CD4-positive, alpha-beta T cell (primary cell): ENCODE measurements around the gene RNF44. TPM values are rescaled to one million over a fixed set of nuclear protein-coding genes. Genes with fewer than 3 reads are reported as not detected.

Experiments used
- ATAC-seq: fragments of 200-7000 bp; cut with Tn5 transposase; one replicate; pipeline ENCODE4 v1.10.0; 2022; ENCODE audit warnings: mild to moderate bottlenecking; ENCODE audit not compliant: poor library complexity
- CTCF ChIA-PET: fragments of 350-600 bp; sonication (Branson Sonifier 250); formaldehyde crosslinking; loops from one replicate; lab custom pipeline; 2021; ENCODE audit warnings: antibody characterized with exemption, inconsistent platforms; lab: Charles Lee
- POLR2A ChIA-PET: fragments of 350-600 bp; sonication (Branson Sonifier 250); formaldehyde crosslinking; loops from one replicate; lab custom pipeline; 2021; ENCODE audit warnings: antibody characterized with exemption, inconsistent platforms; lab: Charles Lee
- DNase-seq, 14 experiments: peaks; one replicate each; pipeline ENCODE4 v3.0.0-alpha.2; 2013 to 2020; ENCODE audit warnings: mixed read lengths in 2 of 14
- H3K27ac ChIP-seq, 2 donors: one replicate each; pipeline versions ENCODE4 v1.5.1 to v1.7.0; 2013; ENCODE audit warnings: low read length in 2 of 2, low read depth in 1 of 2, mild to moderate bottlenecking in 1 of 2
- H3K27me3 ChIP-seq, 2 experiments: 1 replicate in 1 of 2; 2 replicates in 1 of 2; pipeline versions ENCODE4 v1.6.1 to v1.7.0; 2013; ENCODE audit warnings: low read length in 2 of 2, control low read depth in 1 of 2, mild to moderate bottlenecking in 1 of 2, moderate library complexity in 1 of 2; ENCODE audit not compliant: insufficient read depth in 2 of 2, control insufficient read depth in 1 of 2
- H3K36me3 ChIP-seq: one replicate; pipeline ENCODE4 v1.6.1; 2013; ENCODE audit warnings: low read length, control low read depth; ENCODE audit not compliant: insufficient read depth
- H3K4me1 ChIP-seq: one replicate; pipeline ENCODE4 v1.6.1; 2013; ENCODE audit warnings: low read length, control low read depth; ENCODE audit not compliant: insufficient read depth
- H3K4me3 ChIP-seq: one replicate; pipeline ENCODE4 v1.5.1; 2013; ENCODE audit warnings: mild to moderate bottlenecking, low read length, moderate library complexity
- H3K9me3 ChIP-seq, 2 experiments: 1 replicate in 1 of 2; 2 replicates in 1 of 2; pipeline versions ENCODE4 v1.6.1 to v1.7.0; 2013; ENCODE audit warnings: low read length in 2 of 2, mild to moderate bottlenecking in 2 of 2, control low read depth in 1 of 2, moderate library complexity in 1 of 2; ENCODE audit not compliant: control insufficient read depth in 1 of 2, insufficient read depth in 1 of 2
- H3K27ac Mint-ChIP-seq: one replicate; pipeline ENCODE4 v1.8.0; 2020; ENCODE audit warnings: mixed read lengths
- H3K27me3 Mint-ChIP-seq: one replicate; pipeline ENCODE4 v1.8.0; 2021; ENCODE audit warnings: mixed read lengths
- H3K36me3 Mint-ChIP-seq: one replicate; pipeline ENCODE4 v1.8.0; 2021; ENCODE audit warnings: low read depth, mixed read lengths
- H3K4me1 Mint-ChIP-seq: one replicate; pipeline ENCODE4 v1.8.0; 2021; ENCODE audit warnings: low read depth, mixed read lengths
- H3K4me3 Mint-ChIP-seq: one replicate; pipeline ENCODE4 v1.8.0; 2020; ENCODE audit warnings: mild to moderate bottlenecking, mixed read lengths
- H3K9me3 Mint-ChIP-seq: one replicate; pipeline ENCODE4 v1.8.0; 2020; ENCODE audit warnings: mixed read lengths
- intact Hi-C, 2 experiments: fragments of 100-400 bp; cut with DNase I in 1 of 2; cut with micrococcal nuclease in 1 of 2; formaldehyde crosslinking; loops; one replicate each; pipeline versions ENCODE4 v1.15.1 to v1.9.0; 2023 to 2025; cut with DNase I, micrococcal nuclease
- total RNA-seq, 174 experiments: library from RNA in 2 of 174; stranded (reverse) in 2 of 174; gene quantifications; one replicate each; pipeline ENCODE4 v1.2.3 and lab custom pipeline; 2021 to 2026
- TF ChIP-seq, protein P1 (sequence below): fragments of 200-600 bp; IDR thresholded peaks from one replicate; pipeline ENCODE4 v1.8.0; 2022; ENCODE audit warnings: antibody characterized with exemption, mild to moderate bottlenecking

RNF44 gene
- total RNA-seq, 2 experiments from 2014 or later = 208 to 217 TPM

DNA sequence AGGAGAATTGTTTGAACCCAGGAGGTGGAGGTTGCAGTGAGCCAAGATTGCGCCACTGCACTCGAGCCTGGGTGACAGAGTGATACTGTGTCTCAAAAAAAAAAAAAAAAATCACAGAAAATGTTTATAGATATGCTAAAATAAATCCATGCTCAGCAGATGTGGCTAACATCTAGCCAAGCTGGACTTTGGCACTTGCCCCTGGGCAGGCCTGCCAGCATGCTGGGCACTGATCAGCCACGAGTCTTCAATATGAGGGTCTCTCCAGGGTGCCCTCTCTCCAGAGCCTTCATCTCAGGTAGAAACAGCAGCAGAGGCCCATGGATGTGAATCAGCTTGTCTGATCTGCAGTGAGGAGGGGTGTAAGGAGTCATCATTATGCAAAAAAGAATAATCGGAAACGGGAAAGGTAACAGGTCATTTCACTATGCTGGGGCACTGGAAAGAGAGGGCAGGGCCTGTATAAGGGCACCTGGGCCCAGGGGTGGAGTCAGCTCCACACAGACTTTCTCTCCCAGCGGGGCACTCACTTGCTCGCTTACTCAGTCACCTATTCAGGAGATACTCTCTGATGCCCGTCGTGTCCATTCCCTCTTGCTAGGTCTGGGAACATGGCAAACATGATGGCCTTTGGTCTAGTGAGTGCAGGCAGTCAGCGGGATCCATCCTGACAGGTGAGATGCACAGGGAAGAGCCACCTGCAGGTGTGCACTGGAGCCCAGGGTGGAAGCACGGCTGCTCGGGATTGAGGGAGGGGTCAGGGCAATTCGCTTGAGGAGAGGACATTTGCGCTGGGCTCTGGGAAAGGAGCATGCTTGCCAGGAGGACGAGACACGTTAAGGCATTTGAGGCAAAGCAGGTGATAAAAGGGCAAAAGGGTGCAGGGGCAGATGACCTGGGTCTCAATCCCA lies 17.1 kb downstream of the RNF44 start:
- no peak overlapping the region for H3K4me3 Mint-ChIP-seq
- H3K9me3 ChIP-seq = no peaks in the 10 kb centered on the region
- no peak overlapping the region for H3K27ac Mint-ChIP-seq
- peaks cover 14% of the 10 kb centered on the region for H3K4me1 ChIP-seq
- TF ChIP-seq, protein P1, sequence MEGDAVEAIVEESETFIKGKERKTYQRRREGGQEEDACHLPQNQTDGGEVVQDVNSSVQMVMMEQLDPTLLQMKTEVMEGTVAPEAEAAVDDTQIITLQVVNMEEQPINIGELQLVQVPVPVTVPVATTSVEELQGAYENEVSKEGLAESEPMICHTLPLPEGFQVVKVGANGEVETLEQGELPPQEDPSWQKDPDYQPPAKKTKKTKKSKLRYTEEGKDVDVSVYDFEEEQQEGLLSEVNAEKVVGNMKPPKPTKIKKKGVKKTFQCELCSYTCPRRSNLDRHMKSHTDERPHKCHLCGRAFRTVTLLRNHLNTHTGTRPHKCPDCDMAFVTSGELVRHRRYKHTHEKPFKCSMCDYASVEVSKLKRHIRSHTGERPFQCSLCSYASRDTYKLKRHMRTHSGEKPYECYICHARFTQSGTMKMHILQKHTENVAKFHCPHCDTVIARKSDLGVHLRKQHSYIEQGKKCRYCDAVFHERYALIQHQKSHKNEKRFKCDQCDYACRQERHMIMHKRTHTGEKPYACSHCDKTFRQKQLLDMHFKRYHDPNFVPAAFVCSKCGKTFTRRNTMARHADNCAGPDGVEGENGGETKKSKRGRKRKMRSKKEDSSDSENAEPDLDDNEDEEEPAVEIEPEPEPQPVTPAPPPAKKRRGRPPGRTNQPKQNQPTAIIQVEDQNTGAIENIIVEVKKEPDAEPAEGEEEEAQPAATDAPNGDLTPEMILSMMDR = no peak
- H3K27ac ChIP-seq = no peak overlapping the region
- H3K9me3 Mint-ChIP-seq = no peaks in the 10 kb centered on the region
- H3K27me3 ChIP-seq = no peaks in the 10 kb centered on the region
- H3K36me3 Mint-ChIP-seq = no peaks in the 10 kb centered on the region
- H3K27me3 Mint-ChIP-seq = no peaks in the 10 kb centered on the region
- DNase-seq (no peak), ATAC-seq (no peak)
- H3K4me3 ChIP-seq = no peak overlapping the region
- peaks cover 31% of the 10 kb centered on the region for H3K4me1 Mint-ChIP-seq
- intact Hi-C loops = no loop called here
- CTCF ChIA-PET = no interaction called here
- no peaks in the 10 kb centered on the region for H3K36me3 ChIP-seq
- POLR2A ChIA-PET = no interaction called here

DNA sequence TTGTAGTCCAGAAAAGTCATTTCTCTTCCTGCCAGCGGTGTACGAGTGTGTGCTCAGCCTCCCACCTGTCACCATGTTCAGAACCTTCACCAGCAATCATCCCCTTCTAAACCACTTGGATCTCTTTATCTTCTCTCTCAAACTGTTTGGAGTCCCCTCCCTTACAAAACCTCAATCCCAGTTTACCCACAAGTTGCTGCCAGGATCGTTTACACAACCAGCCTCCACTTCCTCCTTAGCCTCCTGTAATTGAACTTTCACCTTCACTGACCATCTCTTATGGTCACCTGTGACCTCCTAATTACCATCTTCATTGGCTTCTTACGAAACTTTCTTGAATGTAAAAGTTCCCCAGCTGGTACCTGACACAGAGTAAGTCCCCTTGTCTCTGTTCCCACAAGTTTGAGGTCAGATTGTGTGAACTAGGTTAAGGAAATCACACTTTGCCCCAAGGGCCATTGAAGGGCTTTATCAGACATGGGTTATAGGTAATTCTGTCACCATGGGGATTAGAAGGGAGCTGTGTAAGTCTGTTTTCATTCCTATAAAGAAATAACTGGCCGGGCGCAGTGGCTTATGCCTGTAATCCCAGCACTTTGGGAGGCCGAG lies 20.0 kb downstream of the RNF44 start:
- Mint-ChIP-seq H3K9me3 (no peaks in the 10 kb centered on the region), H3K4me3 (no peak overlapping the region), H3K27ac (no peak overlapping the region), H3K4me1 (peaks cover 19% of the 10 kb centered on the region), H3K27me3 (no peaks in the 10 kb centered on the region), H3K36me3 (no peaks in the 10 kb centered on the region)
- no peak for ATAC-seq
- ChIA-PET POLR2A (interaction anchor here (1.3 to 1.5 kb wide), 2 partner anchors 12 to 17 kb away, joined by 5 read pairs; no protein-coding TSS in a partner anchor), CTCF (no interaction called here)
- Histone ChIP-seq H3K36me3 (no peaks in the 10 kb centered on the region), H3K4me3 (no peak overlapping the region), H3K27me3 (no peaks in the 10 kb centered on the region), H3K9me3 (no peaks in the 10 kb centered on the region), H3K4me1 (peaks cover 14% of the 10 kb centered on the region), H3K27ac (no peak overlapping the region)
- TF ChIP-seq, protein P1 = no peak
- intact Hi-C loops = no loop called here
- DNase-seq = peak in 2 of 14 experiments; percentile 27 to 28

- Mint-ChIP-seq H3K27ac (no peak overlapping the region), H3K4me3 (no peak overlapping the region), H3K9me3 (no peaks in the 10 kb centered on the region), H3K27me3 (no peaks in the 10 kb centered on the region), H3K36me3 (no peaks in the 10 kb centered on the region), H3K4me1 (peaks cover 13% of the 10 kb centered on the region)
- ChIA-PET CTCF (no interaction called here), POLR2A (no interaction called here)
- Histone ChIP-seq H3K27ac (no peak overlapping the region), H3K27me3 (no peaks in the 10 kb centered on the region), H3K4me1 (peaks cover 14% of the 10 kb centered on the region), H3K4me3 (no peak overlapping the region), H3K36me3 (no peaks in the 10 kb centered on the region), H3K9me3 (no peaks in the 10 kb centered on the region)
- ATAC-seq (no peak), DNase-seq (peak in 1 of 14 experiments; percentile 25)
- intact Hi-C loops = no loop called here
- TF ChIP-seq, protein P1 = no peak
Observed at GRCh38 chr5:176515396-176515795, 21.8 kb downstream of the RNF44 start.
